Measurements from ENCODE around the gene STRBP. TPM values are rescaled to one million over a fixed set of nuclear protein-coding genes. Genes with fewer than 3 reads are reported as not detected.
A peak's percentile ranks its signal among the peaks of the same experiment; 100 is the strongest.

STRBP gene
- total and polyA plus RNA-seq, 9 of the 15 experiments (the other 6 are each of a cell fraction or from before 2014, with no cell fraction given) = 27.7 to 84.0 (median 70.2) TPM

DNA sequence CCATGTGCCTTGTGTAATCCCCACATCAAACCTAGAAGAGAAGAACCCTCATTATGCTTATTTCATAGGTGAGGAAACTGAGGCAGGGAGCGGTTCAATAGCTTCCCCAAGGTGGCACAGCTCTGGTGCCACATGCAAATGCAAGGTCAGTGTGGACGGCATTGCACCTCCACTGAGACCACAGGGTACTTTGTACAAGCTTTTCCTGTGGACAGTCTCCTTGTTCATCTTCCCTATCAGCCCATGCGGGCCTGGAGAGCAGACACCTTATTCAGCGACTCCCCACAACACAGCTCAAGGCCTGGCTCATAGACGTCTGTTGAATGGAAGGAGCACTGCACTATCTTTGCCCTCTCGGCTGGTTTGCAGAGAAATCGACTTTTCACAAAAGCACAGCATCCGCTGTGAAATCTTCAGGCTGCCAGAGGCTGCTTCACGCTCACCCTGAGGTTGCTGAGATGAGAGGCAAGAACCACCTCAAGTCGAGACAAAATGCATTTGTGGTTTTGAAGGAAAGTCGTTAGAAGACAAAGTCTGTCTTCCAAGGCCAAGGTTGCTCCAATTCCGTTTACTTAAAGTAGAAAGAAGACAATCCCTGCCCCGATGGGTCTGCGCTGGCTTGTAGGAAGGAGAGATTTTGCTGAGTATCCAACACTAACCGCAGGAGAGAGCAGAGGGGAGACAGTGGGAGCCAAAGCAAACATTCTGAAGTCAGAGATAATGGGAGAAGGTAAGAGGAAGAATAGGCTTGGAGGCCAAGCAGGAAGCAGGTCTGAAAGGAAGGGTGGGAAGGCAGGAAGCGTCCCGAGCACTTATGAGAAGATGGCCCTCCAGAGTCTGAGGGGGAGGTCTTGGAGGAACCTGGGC lies 34.2 kb upstream of the STRBP start (continued):
- TF ChIP-seq, protein P1, sequence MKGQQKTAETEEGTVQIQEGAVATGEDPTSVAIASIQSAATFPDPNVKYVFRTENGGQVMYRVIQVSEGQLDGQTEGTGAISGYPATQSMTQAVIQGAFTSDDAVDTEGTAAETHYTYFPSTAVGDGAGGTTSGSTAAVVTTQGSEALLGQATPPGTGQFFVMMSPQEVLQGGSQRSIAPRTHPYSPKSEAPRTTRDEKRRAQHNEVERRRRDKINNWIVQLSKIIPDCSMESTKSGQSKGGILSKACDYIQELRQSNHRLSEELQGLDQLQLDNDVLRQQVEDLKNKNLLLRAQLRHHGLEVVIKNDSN (CRISPR knock-in tag; IDR thresholded peaks at IDR 0.05) = peak; percentile 20; the same call in 1 of the 2 replicates
- TF ChIP-seq ZNF785 (CRISPR knock-in tag; IDR thresholded peaks at IDR 0.05) = no peak
- TF ChIP-seq FOXJ2 (tag; IDR thresholded peaks at IDR 0.05) = no peak
- no peak for TF ChIP-seq ARHGAP35 (IDR thresholded peaks at IDR 0.05; ENCODE audit: partially characterized antibody)
- peak; percentile 70; the same call in 1 of the 2 replicates for TF ChIP-seq EP300 (IDR thresholded peaks at IDR 0.05; ENCODE audit: low read length)
- no peak for TF ChIP-seq GATAD2B (IDR thresholded peaks at IDR 0.05; ENCODE audit: borderline replicate concordance)
- TF ChIP-seq POLR2A (conservative IDR thresholded peaks at IDR 0.05) = no peak
- TF ChIP-seq TCF7L2 (IDR thresholded peaks at IDR 0.05; ENCODE audit: low read depth, low read length) = no peak
- peak; percentile 44; the same call in 1 of the 2 replicates for TF ChIP-seq KLF16 (IDR thresholded peaks at IDR 0.05)
- TF ChIP-seq, protein P2, sequence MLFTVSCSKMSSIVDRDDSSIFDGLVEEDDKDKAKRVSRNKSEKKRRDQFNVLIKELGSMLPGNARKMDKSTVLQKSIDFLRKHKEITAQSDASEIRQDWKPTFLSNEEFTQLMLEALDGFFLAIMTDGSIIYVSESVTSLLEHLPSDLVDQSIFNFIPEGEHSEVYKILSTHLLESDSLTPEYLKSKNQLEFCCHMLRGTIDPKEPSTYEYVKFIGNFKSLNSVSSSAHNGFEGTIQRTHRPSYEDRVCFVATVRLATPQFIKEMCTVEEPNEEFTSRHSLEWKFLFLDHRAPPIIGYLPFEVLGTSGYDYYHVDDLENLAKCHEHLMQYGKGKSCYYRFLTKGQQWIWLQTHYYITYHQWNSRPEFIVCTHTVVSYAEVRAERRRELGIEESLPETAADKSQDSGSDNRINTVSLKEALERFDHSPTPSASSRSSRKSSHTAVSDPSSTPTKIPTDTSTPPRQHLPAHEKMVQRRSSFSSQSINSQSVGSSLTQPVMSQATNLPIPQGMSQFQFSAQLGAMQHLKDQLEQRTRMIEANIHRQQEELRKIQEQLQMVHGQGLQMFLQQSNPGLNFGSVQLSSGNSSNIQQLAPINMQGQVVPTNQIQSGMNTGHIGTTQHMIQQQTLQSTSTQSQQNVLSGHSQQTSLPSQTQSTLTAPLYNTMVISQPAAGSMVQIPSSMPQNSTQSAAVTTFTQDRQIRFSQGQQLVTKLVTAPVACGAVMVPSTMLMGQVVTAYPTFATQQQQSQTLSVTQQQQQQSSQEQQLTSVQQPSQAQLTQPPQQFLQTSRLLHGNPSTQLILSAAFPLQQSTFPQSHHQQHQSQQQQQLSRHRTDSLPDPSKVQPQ (CRISPR knock-in tag; IDR thresholded peaks at IDR 0.05; ENCODE audit: borderline replicate concordance) = no peak
- no peak for TF ChIP-seq DDX20 (tag; IDR thresholded peaks at IDR 0.05; ENCODE audit: low read depth)
- peak; percentile 62 for TF ChIP-seq ZFP36 (IDR thresholded peaks at IDR 0.05; ENCODE audit: low read depth, low read length, partially characterized antibody)
- TF ChIP-seq, protein P3, sequence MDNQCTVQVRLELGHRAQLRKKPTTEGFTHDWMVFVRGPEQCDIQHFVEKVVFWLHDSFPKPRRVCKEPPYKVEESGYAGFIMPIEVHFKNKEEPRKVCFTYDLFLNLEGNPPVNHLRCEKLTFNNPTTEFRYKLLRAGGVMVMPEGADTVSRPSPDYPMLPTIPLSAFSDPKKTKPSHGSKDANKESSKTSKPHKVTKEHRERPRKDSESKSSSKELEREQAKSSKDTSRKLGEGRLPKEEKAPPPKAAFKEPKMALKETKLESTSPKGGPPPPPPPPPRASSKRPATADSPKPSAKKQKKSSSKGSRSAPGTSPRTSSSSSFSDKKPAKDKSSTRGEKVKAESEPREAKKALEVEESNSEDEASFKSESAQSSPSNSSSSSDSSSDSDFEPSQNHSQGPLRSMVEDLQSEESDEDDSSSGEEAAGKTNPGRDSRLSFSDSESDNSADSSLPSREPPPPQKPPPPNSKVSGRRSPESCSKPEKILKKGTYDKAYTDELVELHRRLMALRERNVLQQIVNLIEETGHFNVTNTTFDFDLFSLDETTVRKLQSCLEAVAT (IDR thresholded peaks at IDR 0.05) = peak in 1 of 2 experiments; percentile 89; a peak in 2 of 4 replicates
- no peak for TF ChIP-seq ZC3H4 (CRISPR knock-in tag; IDR thresholded peaks at IDR 0.05; ENCODE audit: borderline replicate concordance)
- no peak for TF ChIP-seq CBX8 (IDR thresholded peaks at IDR 0.05; ENCODE audit: borderline replicate concordance, extremely low read depth, low read depth, low read length, poor library complexity, severe bottlenecking)
- no peak for TF ChIP-seq SIN3A (IDR thresholded peaks at IDR 0.05; ENCODE audit: borderline replicate concordance in 2 of 2, control insufficient read depth in 1 of 2, low read depth in 2 of 2, low read length in 2 of 2)

Data from K562 (cell line).